NCI-H2107 treated with DMSO at 0.1 percent for 48 hours (cell line): ENCODE measurements around the gene PLA2G4A.

ENCODE experiments used
- DNase-seq: peaks from one replicate; lab custom pipeline; 2025; ENCODE audit not compliant: unreplicated experiment; lab: John Stamatoyannopoulos, UW

Gene PLA2G4A

GRCh38 chr1:186872291-186872690 lies 43.5 kb downstream of the PLA2G4A start:
- no peak for DNase-seq

- DNase-seq: no peak
Observed at GRCh38 chr1:186873687-186874086, 44.9 kb downstream of the PLA2G4A start.

- no peak for DNase-seq
Observed at GRCh38 chr1:186875896-186876835, 47.4 kb downstream of the PLA2G4A start.

- no peak for DNase-seq
Observed at GRCh38 chr1:186878356-186878755, 49.6 kb downstream of the PLA2G4A start.

- DNase-seq: no peak
Observed at GRCh38 chr1:186880982-186881381, 52.2 kb downstream of the PLA2G4A start.

GRCh38 chr1:186882372-186883134 lies 53.8 kb downstream of the PLA2G4A start:
- no peak for DNase-seq

GRCh38 chr1:186884251-186884650 lies 55.5 kb downstream of the PLA2G4A start:
- DNase-seq: no peak

GRCh38 chr1:186887203-186887602 lies 58.5 kb downstream of the PLA2G4A start:
- DNase-seq: no peak

- no peak for DNase-seq
Observed at GRCh38 chr1:186888367-186888766, 59.6 kb downstream of the PLA2G4A start.

GRCh38 chr1:186892936-186893335 lies 64.2 kb downstream of the PLA2G4A start:
- no peak for DNase-seq

GRCh38 chr1:186894415-186894814 lies 65.7 kb downstream of the PLA2G4A start:
- no peak for DNase-seq

- DNase-seq: no peak
Observed at GRCh38 chr1:186896211-186896610, 67.5 kb downstream of the PLA2G4A start.

GRCh38 chr1:186897008-186897407 lies 68.3 kb downstream of the PLA2G4A start:
- DNase-seq: no peak

GRCh38 chr1:186899577-186899976 lies 70.8 kb downstream of the PLA2G4A start:
- DNase-seq: no peak

GRCh38 chr1:186899977-186900376 lies 71.2 kb downstream of the PLA2G4A start:
- DNase-seq: no peak

- DNase-seq: no peak
Observed at GRCh38 chr1:186900539-186901237, 71.9 kb downstream of the PLA2G4A start.

GRCh38 chr1:186901631-186902030 lies 72.9 kb downstream of the PLA2G4A start:
- DNase-seq: no peak

- no peak for DNase-seq
Observed at GRCh38 chr1:186903374-186904136, 74.8 kb downstream of the PLA2G4A start.

GRCh38 chr1:186904361-186904760 lies 75.6 kb downstream of the PLA2G4A start:
- no peak for DNase-seq

- DNase-seq: no peak
Observed at GRCh38 chr1:186905561-186905960, 76.8 kb downstream of the PLA2G4A start.

- DNase-seq: no peak
Observed at GRCh38 chr1:186915555-186915954, 86.8 kb downstream of the PLA2G4A start.
